Measurements from ENCODE around the gene NATD1. TPM values are rescaled to one million over a fixed set of nuclear protein-coding genes. Genes with fewer than 3 reads are reported as not detected.

NATD1 gene
- total RNA-seq, 1 experiment from 2014 or later: 7.3 TPM

GRCh38 chr17:21295036-21295952, 42.1 kb upstream of the NATD1 start:
- no peak overlapping the region for H3K23ac ChIP-seq (ENCODE audit: insufficient read length, low read depth, low read length)
- Mint-ChIP-seq H3K36me3 (ENCODE audit: insufficient read depth in 1 of 3, low read depth in 3 of 3) (peaks cover 5 to 31% (median 15%) of the 10 kb centered on the region in 3 experiments; a peak in 6 of 7 replicates), H3K27ac (peak overlapping the region in 2 of 3 experiments; percentile 15 to 94; a peak in 3 of 7 replicates), H3K4me1 (no peaks in the 10 kb centered on the region), H3K4me3 (no peak overlapping the region; a peak in 2 of 5 replicates), H3K9me3 (peaks cover 74 to 86% of the 10 kb centered on the region in 2 experiments), H3K27me3 (ENCODE audit: low read depth) (peaks cover 6% of the 10 kb centered on the region)
- H2BK12ac ChIP-seq (ENCODE audit: insufficient read length, low read depth, low read length): no peak overlapping the region
- no peaks in the 10 kb centered on the region for H3K27me3 ChIP-seq (ENCODE audit: insufficient read depth, low read length)
- H3K4me2 ChIP-seq (ENCODE audit: insufficient read depth, insufficient read length, low read length): no peak overlapping the region
- H4K5ac ChIP-seq (ENCODE audit: insufficient read length, low read depth, low read length): no peak overlapping the region
- H4K20me1 ChIP-seq (ENCODE audit: control insufficient read depth, insufficient read depth, insufficient read length): peaks cover 2% of the 10 kb centered on the region
- H3K27ac ChIP-seq (ENCODE audit: insufficient read length, low read depth, low read length): no peak overlapping the region
- no peaks in the 10 kb centered on the region for H3K4me1 ChIP-seq (ENCODE audit: insufficient read depth, low read length)
- no peak overlapping the region for H3K4ac ChIP-seq (ENCODE audit: low read depth, low read length)
- H3K14ac ChIP-seq (ENCODE audit: insufficient read depth, low read length): peak overlapping the region; percentile 44
- H4K91ac ChIP-seq (ENCODE audit: insufficient read length, low read depth, low read length): peak overlapping the region; percentile 37
- H2AFZ ChIP-seq (ENCODE audit: low read length): no peak overlapping the region
- H2BK20ac ChIP-seq (ENCODE audit: low read depth, low read length, poor library complexity, severe bottlenecking): no peak overlapping the region
- H3K18ac ChIP-seq (ENCODE audit: insufficient read length, low read depth, low read length): no peak overlapping the region
- H3K9ac ChIP-seq (ENCODE audit: extremely low read depth, insufficient read length, low read length): no peak overlapping the region
- H2BK5ac ChIP-seq (ENCODE audit: insufficient read length, low read length): no peak overlapping the region
- H3K9me3 ChIP-seq (ENCODE audit: control insufficient read depth, low read depth, low read length): peaks cover 47% of the 10 kb centered on the region
- H4K8ac ChIP-seq (replicated peaks; ENCODE audit: insufficient read length, low read depth, low read length): no peak overlapping the region
- 0 out of 2 replicates have a peak, but pooled peaks cover 2% of the 10 kb centered on the region for H3K79me2 ChIP-seq (ENCODE audit: insufficient read depth, low read length)
- DNase-seq: no peak
- no CpG with 5 or more reads among the region's 19 CpGs for WGBS (ENCODE audit: extremely low coverage, insufficient read length, low lambda C conversion rate)
- TF ChIP-seq CTCF (conservative IDR thresholded peaks at IDR 0.05): no peak
- no peaks in the 10 kb centered on the region for H3K79me1 ChIP-seq (ENCODE audit: insufficient read depth, low read depth, low read length, poor library complexity, severe bottlenecking)
- no peak overlapping the region for H2AK5ac ChIP-seq (ENCODE audit: insufficient read length, low read length)
- H3T11ph ChIP-seq (ENCODE audit: low read length): no peak overlapping the region
- H2BK120ac ChIP-seq (ENCODE audit: low read depth, low read length, poor library complexity, severe bottlenecking): no peak overlapping the region
- H3K56ac ChIP-seq (ENCODE audit: insufficient read length, low read depth, low read length): no peak overlapping the region
- H2BK15ac ChIP-seq (ENCODE audit: low read depth, low read length): no peak overlapping the region
- H3K23me2 ChIP-seq (ENCODE audit: insufficient read length, low read depth, low read length, poor library complexity, severe bottlenecking): no peaks in the 10 kb centered on the region
